Body of pancreas (tissue), 4 donors: ENCODE data around the gene ATP8B4. TPM values are rescaled to one million over a fixed set of nuclear protein-coding genes. Genes with fewer than 3 reads are reported as not detected.

Source experiments
- ATAC-seq: fragments of 150-250 bp; one replicate; pipeline ENCODE4 v1.9.1; 2016
- DNase-seq, 4 donors: peaks; one replicate each; pipeline ENCODE4 v3.0.0-alpha.2; 2019
- H3K27ac ChIP-seq, 4 donors: fragments of 200-600 bp; sonication (generic); 1 replicate in 3 of 4; 2 replicates in 1 of 4; pipeline versions ENCODE4 v1.5.1 to v1.6.1; 2016 to 2019; ENCODE audit warnings: mild to moderate bottlenecking in 1 of 4, mixed read lengths in 1 of 4, moderate library complexity in 1 of 4
- H3K27me3 ChIP-seq, 2 donors: fragments of 200-600 bp; sonication (generic); one replicate each; pipeline ENCODE4 v1.6.0; 2016; ENCODE audit warnings: mild to moderate bottlenecking in 1 of 2
- H3K36me3 ChIP-seq, 2 donors: fragments of 200-600 bp; sonication (generic); replicated peaks in 1 of 2; 2 replicates each; pipeline ENCODE4 v1.5.1; 2016; ENCODE audit warnings: low read depth in 2 of 2; ENCODE audit not compliant: insufficient read depth in 1 of 2
- H3K4me1 ChIP-seq: fragments of 200-600 bp; sonication (generic); one replicate; pipeline ENCODE4 v1.6.0; 2016
- H3K4me3 ChIP-seq, 2 donors: fragments of 200-600 bp; sonication (generic); 1 replicate in 1 of 2; 2 replicates in 1 of 2; pipeline ENCODE4 v1.5.1; 2016 to 2019
- H3K9me3 ChIP-seq, 3 donors: fragments of 200-600 bp; sonication (generic); 1 replicate in 2 of 3; 2 replicates in 1 of 3; pipeline ENCODE4 v1.5.1; 2016
- POLR2A ChIP-seq, 3 donors: fragments of 450-650 bp; IDR thresholded peaks; one replicate each; pipeline ENCODE4 v1.6.1; 2016; ENCODE audit warnings: antibody characterized with exemption in 3 of 3, mild to moderate bottlenecking in 2 of 3
- WGBS, 2 donors: methylation state at CpG; one replicate each; pipeline ENCODE4 v1.1.5; 2017; 5-methylcytosine and 5-hydroxymethylcytosine counted together
- intact Hi-C: fragments of 100-400 bp; cut with DNase I; formaldehyde crosslinking; loops from one replicate; pipeline ENCODE4 v1.15.1; 2023
- total RNA-seq, 2 donors: library from RNA; depleted of rRNA; stranded (reverse); fragments of >200 nt; gene quantifications; one replicate each; pipeline ENCODE4 v1.1.0, GENCODE V29; 2016
- TF ChIP-seq, protein P1 (sequence below), 7 experiments: fragments of 450-650 bp in 4 of 7; fragments of 200-600 bp in 3 of 7; sonication (generic) in 3 of 7; IDR thresholded peaks; one replicate each; pipeline ENCODE4 v1.5.1; 2016 to 2019; ENCODE audit warnings: antibody characterized with exemption in 7 of 7

Gene ATP8B4
- total RNA-seq, 2 donors from 2014 or later, result 3.1 to 6.6 TPM

GRCh38 chr15:49890689-49891088 lies 228.3 kb downstream of the ATP8B4 start:
- Histone ChIP-seq H3K9me3 (no peaks in the 10 kb centered on the region), H3K27ac (no peak overlapping the region), H3K27me3 (no peaks in the 10 kb centered on the region), H3K36me3 (no peaks in the 10 kb centered on the region), H3K4me3 (no peak overlapping the region), H3K4me1 (no peaks in the 10 kb centered on the region)
- no peak for ATAC-seq
- DNase-seq, result no peak
- intact Hi-C loops, result no loop called here
- WGBS, 2 donors, result 70 to 87% methylated on average over 3 of the region's 3 CpGs
- TF ChIP-seq POLR2A (IDR thresholded peaks at IDR 0.05), result no peak
- TF ChIP-seq, protein P1, sequence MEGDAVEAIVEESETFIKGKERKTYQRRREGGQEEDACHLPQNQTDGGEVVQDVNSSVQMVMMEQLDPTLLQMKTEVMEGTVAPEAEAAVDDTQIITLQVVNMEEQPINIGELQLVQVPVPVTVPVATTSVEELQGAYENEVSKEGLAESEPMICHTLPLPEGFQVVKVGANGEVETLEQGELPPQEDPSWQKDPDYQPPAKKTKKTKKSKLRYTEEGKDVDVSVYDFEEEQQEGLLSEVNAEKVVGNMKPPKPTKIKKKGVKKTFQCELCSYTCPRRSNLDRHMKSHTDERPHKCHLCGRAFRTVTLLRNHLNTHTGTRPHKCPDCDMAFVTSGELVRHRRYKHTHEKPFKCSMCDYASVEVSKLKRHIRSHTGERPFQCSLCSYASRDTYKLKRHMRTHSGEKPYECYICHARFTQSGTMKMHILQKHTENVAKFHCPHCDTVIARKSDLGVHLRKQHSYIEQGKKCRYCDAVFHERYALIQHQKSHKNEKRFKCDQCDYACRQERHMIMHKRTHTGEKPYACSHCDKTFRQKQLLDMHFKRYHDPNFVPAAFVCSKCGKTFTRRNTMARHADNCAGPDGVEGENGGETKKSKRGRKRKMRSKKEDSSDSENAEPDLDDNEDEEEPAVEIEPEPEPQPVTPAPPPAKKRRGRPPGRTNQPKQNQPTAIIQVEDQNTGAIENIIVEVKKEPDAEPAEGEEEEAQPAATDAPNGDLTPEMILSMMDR (IDR thresholded peaks at IDR 0.05), result no peak

DNA sequence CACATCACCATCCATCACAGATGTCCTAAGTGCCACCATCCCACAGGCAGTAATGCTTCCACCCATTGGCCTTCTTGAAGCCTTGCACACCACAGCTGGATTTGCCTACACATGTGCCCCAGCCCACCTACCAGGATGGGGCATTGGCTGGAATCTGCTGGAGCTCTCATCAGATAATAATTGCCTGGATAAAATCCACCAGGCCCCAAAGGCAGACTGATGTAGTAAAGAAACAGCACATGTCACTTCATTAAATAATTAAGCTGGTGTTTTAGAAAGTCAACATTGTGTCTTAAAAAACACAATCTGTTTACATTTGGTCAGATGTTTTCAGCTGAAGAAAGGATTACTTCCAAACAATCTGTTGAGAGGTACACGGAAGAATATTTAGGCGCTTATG lies 229.5 kb downstream of the ATP8B4 start:
- H3K4me3 ChIP-seq, result no peak overlapping the region
- intact Hi-C loops, result no loop called here
- no peaks in the 10 kb centered on the region for H3K27me3 ChIP-seq
- no peak for ATAC-seq
- DNase-seq, result no peak
- no peaks in the 10 kb centered on the region for H3K9me3 ChIP-seq
- TF ChIP-seq, protein P1 (IDR thresholded peaks at IDR 0.05), result no peak
- TF ChIP-seq POLR2A (IDR thresholded peaks at IDR 0.05), result no peak
- H3K27ac ChIP-seq, result no peak overlapping the region
- H3K36me3 ChIP-seq, result no peaks in the 10 kb centered on the region
- no peaks in the 10 kb centered on the region for H3K4me1 ChIP-seq
- 82 to 83% methylated on average over 2 of the region's 2 CpGs for WGBS, 2 donors

- ATAC-seq (no peak), DNase-seq (no peak)
- TF ChIP-seq, protein P1 (IDR thresholded peaks at IDR 0.05), result no peak
- TF ChIP-seq POLR2A (IDR thresholded peaks at IDR 0.05), result no peak
- Histone ChIP-seq H3K36me3 (no peaks in the 10 kb centered on the region), H3K4me3 (no peak overlapping the region), H3K9me3 (no peaks in the 10 kb centered on the region), H3K4me1 (no peaks in the 10 kb centered on the region), H3K27ac (no peak overlapping the region), H3K27me3 (no peaks in the 10 kb centered on the region)
- intact Hi-C loops, result no loop called here
- WGBS, 2 donors, result 79 to 86% methylated on average over 3 of the region's 3 CpGs
Measured at GRCh38 chr15:49888734-49889133, 230.3 kb downstream of the ATP8B4 start.

DNA sequence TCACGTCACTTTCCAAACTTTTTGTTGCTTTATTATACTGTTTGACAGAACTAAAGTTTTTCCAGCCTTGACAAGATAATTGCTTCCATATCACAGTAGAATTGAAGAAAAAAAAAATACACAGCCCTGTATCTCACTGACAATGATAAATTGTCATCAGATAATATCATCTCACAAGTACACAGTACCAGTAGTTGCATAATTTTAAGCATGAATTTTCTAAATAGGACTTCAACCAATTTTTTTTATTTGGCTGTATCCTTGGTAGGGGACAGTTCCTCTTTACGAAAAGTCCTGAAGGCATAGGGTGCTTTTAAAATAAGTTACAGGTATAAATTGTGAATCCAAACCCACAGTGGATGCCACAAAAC lies 230.7 kb downstream of the ATP8B4 start:
- no peak overlapping the region for H3K27ac ChIP-seq
- no peak for DNase-seq

More for the DNA sequence above, 230.7 kb downstream of the ATP8B4 start:
- Histone ChIP-seq H3K27me3 (no peaks in the 10 kb centered on the region), H3K36me3 (no peaks in the 10 kb centered on the region), H3K4me3 (no peak overlapping the region), H3K9me3 (no peaks in the 10 kb centered on the region), H3K4me1 (no peaks in the 10 kb centered on the region)
- ATAC-seq, result no peak
- WGBS, 2 donors, result 73 to 77% methylated on average over 2 of the region's 2 CpGs
- TF ChIP-seq, protein P1 (IDR thresholded peaks at IDR 0.05), result no peak
- no peak for TF ChIP-seq POLR2A (IDR thresholded peaks at IDR 0.05)
- intact Hi-C loops, result no loop called here
